DOHH2 (cell line): ENCODE results near the gene VPS41.

Source experiments
- H3F3A ChIP-seq: fragments of 200-600 bp; sonication (generic), shearing (Covaris generic); 2 replicates; pipeline ENCODE4 v1.6.0; 2016; ENCODE audit warnings: antibody characterized with exemption, mild to moderate bottlenecking; ENCODE audit not compliant: control insufficient read depth, insufficient read depth
- H3K27ac ChIP-seq: fragments of 200-600 bp; sonication (generic); 2 replicates; pipeline ENCODE4 v1.5.1; 2014; ENCODE audit warnings: low read depth, mild to moderate bottlenecking, low read length, moderate library complexity
- H3K27me3 ChIP-seq: fragments of 200-600 bp; sonication (generic); 2 replicates; pipeline ENCODE4 v1.6.1; 2014; ENCODE audit warnings: mild to moderate bottlenecking, low read length, mixed read lengths; ENCODE audit not compliant: control insufficient read depth
- H3K36me3 ChIP-seq: fragments of 200-600 bp; sonication (generic); 2 replicates; pipeline ENCODE4 v1.6.1; 2014; ENCODE audit warnings: mild to moderate bottlenecking, low read length, moderate library complexity, mixed read lengths; ENCODE audit not compliant: control insufficient read depth
- H3K4me1 ChIP-seq: fragments of 200-600 bp; sonication (generic); 2 replicates; pipeline ENCODE4 v1.6.1; 2014; ENCODE audit warnings: mild to moderate bottlenecking, low read length, mixed read lengths; ENCODE audit not compliant: control insufficient read depth
- H3K4me2 ChIP-seq: fragments of 200-600 bp; sonication (generic); 2 replicates; pipeline ENCODE4 v1.6.0; 2014; ENCODE audit warnings: mild to moderate bottlenecking, low read length, moderate library complexity
- H3K4me3 ChIP-seq: fragments of 200-600 bp; sonication (generic); 2 replicates; pipeline ENCODE4 v1.5.1; 2014; ENCODE audit warnings: mild to moderate bottlenecking, low read length, mixed read lengths
- H3K79me2 ChIP-seq: fragments of 200-600 bp; sonication (generic); 2 replicates; pipeline ENCODE4 v1.6.1; 2014; ENCODE audit warnings: mild to moderate bottlenecking, low read length, mixed read lengths; ENCODE audit not compliant: control insufficient read depth
- H3K9me2 ChIP-seq: fragments of 200-600 bp; sonication (generic); replicated peaks from 2 replicates; pipeline ENCODE4 v1.6.1; 2014; ENCODE audit warnings: mild to moderate bottlenecking, low read length, mixed read lengths; ENCODE audit not compliant: control insufficient read depth
- H3K9me3 ChIP-seq: fragments of 200-600 bp; sonication (generic); 2 replicates; pipeline ENCODE4 v1.6.1; 2014; ENCODE audit warnings: antibody characterized with exemption, low read length, mixed read lengths; ENCODE audit not compliant: control insufficient read depth, insufficient read depth
- H4K20me1 ChIP-seq: fragments of 200-600 bp; sonication (generic); 2 replicates; pipeline ENCODE4 v1.6.0; 2014; ENCODE audit warnings: low read depth, mild to moderate bottlenecking, antibody characterized with exemption, low read length, moderate library complexity; ENCODE audit not compliant: control insufficient read depth, insufficient read depth
- CTCF ChIP-seq: fragments of 200-600 bp; sonication (generic); IDR thresholded peaks from one replicate; pipeline ENCODE4 v1.5.1; 2014; ENCODE audit warnings: antibody characterized with exemption, mild to moderate bottlenecking, low read depth, low read length; ENCODE audit not compliant: poor library complexity, severe bottlenecking
- EZH2phosphoT487 ChIP-seq: fragments of 200-600 bp; sonication (generic); IDR thresholded peaks from 2 replicates; pipeline ENCODE4 v1.6.1; 2017; ENCODE audit warnings: borderline replicate concordance, mild to moderate bottlenecking, antibody characterized with exemption, low read length, moderate library complexity, mixed read lengths

VPS41 gene

GRCh38 chr7:38822549-38822948 lies 86.4 kb downstream of the VPS41 start:
- Histone ChIP-seq H3F3A (no peaks in the 10 kb centered on the region), H3K4me3 (no peak overlapping the region), H3K9me3 (no peaks in the 10 kb centered on the region), H3K27ac (no peak overlapping the region), H4K20me1 (no peaks in the 10 kb centered on the region), H3K27me3 (no peaks in the 10 kb centered on the region), H3K36me3 (peaks cover 4% of the 10 kb centered on the region; the same call in 1 of the 2 replicates), H3K79me2 (no peaks in the 10 kb centered on the region), H3K4me2 (no peak overlapping the region), H3K9me2 (no peaks in the 10 kb centered on the region), H3K4me1 (peaks cover 14% of the 10 kb centered on the region)
- TF ChIP-seq EZH2phosphoT487 (no peak), CTCF (no peak)

- TF ChIP-seq CTCF (no peak), EZH2phosphoT487 (no peak)
- H3K9me3 ChIP-seq: no peaks in the 10 kb centered on the region
- H3K4me3 ChIP-seq: no peak overlapping the region
- H3K4me2 ChIP-seq: no peak overlapping the region
- H3K27me3 ChIP-seq: no peaks in the 10 kb centered on the region
- no peaks in the 10 kb centered on the region for H3K4me1 ChIP-seq
- H4K20me1 ChIP-seq: no peaks in the 10 kb centered on the region
- no peaks in the 10 kb centered on the region for H3K79me2 ChIP-seq
- H3K9me2 ChIP-seq: no peaks in the 10 kb centered on the region
- H3K36me3 ChIP-seq: peaks cover 5% of the 10 kb centered on the region; the same call in 1 of the 2 replicates
- H3K27ac ChIP-seq: no peak overlapping the region
- no peaks in the 10 kb centered on the region for H3F3A ChIP-seq
Measured at GRCh38 chr7:38820571-38820970, 88.4 kb downstream of the VPS41 start.

- Histone ChIP-seq H3K9me2 (no peaks in the 10 kb centered on the region), H3K36me3 (peaks cover 5% of the 10 kb centered on the region; the same call in 1 of the 2 replicates), H3K79me2 (no peaks in the 10 kb centered on the region), H3K4me2 (no peak overlapping the region), H3K27me3 (no peaks in the 10 kb centered on the region), H3F3A (no peaks in the 10 kb centered on the region), H3K4me3 (no peak overlapping the region), H3K4me1 (no peaks in the 10 kb centered on the region), H4K20me1 (no peaks in the 10 kb centered on the region), H3K9me3 (no peaks in the 10 kb centered on the region), H3K27ac (no peak overlapping the region)
- TF ChIP-seq CTCF (no peak), EZH2phosphoT487 (no peak)
Measured at GRCh38 chr7:38819463-38819862, 89.5 kb downstream of the VPS41 start.

- no peaks in the 10 kb centered on the region for H3K79me2 ChIP-seq
- H4K20me1 ChIP-seq: no peaks in the 10 kb centered on the region
- H3K9me2 ChIP-seq: no peaks in the 10 kb centered on the region
- H3K4me1 ChIP-seq: no peaks in the 10 kb centered on the region
- no peaks in the 10 kb centered on the region for H3F3A ChIP-seq
- H3K9me3 ChIP-seq: no peaks in the 10 kb centered on the region
- H3K27me3 ChIP-seq: no peaks in the 10 kb centered on the region
- TF ChIP-seq EZH2phosphoT487 (no peak), CTCF (no peak)
- H3K4me3 ChIP-seq: no peak overlapping the region
- H3K4me2 ChIP-seq: no peak overlapping the region
- H3K36me3 ChIP-seq: peaks cover 5% of the 10 kb centered on the region; the same call in 1 of the 2 replicates
- no peak overlapping the region for H3K27ac ChIP-seq
Measured at GRCh38 chr7:38817526-38817925, 91.5 kb downstream of the VPS41 start.
